Measurements from ENCODE around the gene AS3MT. TPM values are rescaled to one million over a fixed set of nuclear protein-coding genes. Genes with fewer than 3 reads are reported as not detected.

The AS3MT gene
- total RNA-seq, 2 donors from 2014 or later, result 10.2 to 20.9 TPM

- Mint-ChIP-seq H3K36me3 (ENCODE audit: low read depth) (peaks cover 12% of the 10 kb centered on the region), H3K9me3 (peaks cover 2% of the 10 kb centered on the region), H3K27ac (no peak overlapping the region), H3K27me3 (ENCODE audit: insufficient read depth) (no peaks in the 10 kb centered on the region), H3K4me1 (peaks cover 3% of the 10 kb centered on the region), H3K4me3 (no peak overlapping the region)
- no peak overlapping the region for H3K9ac ChIP-seq (ENCODE audit: extremely low read depth, low read length, poor library complexity, severe bottlenecking)
- no peaks in the 10 kb centered on the region for H3K9me3 ChIP-seq (ENCODE audit: control insufficient read depth, low read length)
- TF ChIP-seq, protein P1, sequence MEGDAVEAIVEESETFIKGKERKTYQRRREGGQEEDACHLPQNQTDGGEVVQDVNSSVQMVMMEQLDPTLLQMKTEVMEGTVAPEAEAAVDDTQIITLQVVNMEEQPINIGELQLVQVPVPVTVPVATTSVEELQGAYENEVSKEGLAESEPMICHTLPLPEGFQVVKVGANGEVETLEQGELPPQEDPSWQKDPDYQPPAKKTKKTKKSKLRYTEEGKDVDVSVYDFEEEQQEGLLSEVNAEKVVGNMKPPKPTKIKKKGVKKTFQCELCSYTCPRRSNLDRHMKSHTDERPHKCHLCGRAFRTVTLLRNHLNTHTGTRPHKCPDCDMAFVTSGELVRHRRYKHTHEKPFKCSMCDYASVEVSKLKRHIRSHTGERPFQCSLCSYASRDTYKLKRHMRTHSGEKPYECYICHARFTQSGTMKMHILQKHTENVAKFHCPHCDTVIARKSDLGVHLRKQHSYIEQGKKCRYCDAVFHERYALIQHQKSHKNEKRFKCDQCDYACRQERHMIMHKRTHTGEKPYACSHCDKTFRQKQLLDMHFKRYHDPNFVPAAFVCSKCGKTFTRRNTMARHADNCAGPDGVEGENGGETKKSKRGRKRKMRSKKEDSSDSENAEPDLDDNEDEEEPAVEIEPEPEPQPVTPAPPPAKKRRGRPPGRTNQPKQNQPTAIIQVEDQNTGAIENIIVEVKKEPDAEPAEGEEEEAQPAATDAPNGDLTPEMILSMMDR (conservative IDR thresholded peaks at IDR 0.05), result no peak
- H3K4me3 ChIP-seq (ENCODE audit: low read length), result no peak overlapping the region
- H3K4me1 ChIP-seq (ENCODE audit: control insufficient read depth, insufficient read depth, low read length), result no peaks in the 10 kb centered on the region
- 90 to 100% methylated on average over 3 to 4 of the region's 4 CpGs for WGBS, 2 experiments (ENCODE audit: insufficient coverage in 1 of 2, insufficient read length in 1 of 2)
- H3K27me3 ChIP-seq (ENCODE audit: control insufficient read depth, insufficient read depth, low read length, poor library complexity, severe bottlenecking), result no peaks in the 10 kb centered on the region
- no peaks in the 10 kb centered on the region for H3K36me3 ChIP-seq (ENCODE audit: control insufficient read depth, insufficient read depth, low read length)
- H3K27ac ChIP-seq (ENCODE audit: low read depth, low read length), result no peak overlapping the region
- DNase-seq, result no peak
Measured at GRCh38 chr10:102935505-102935904, 66.2 kb downstream of the AS3MT start.

DNA sequence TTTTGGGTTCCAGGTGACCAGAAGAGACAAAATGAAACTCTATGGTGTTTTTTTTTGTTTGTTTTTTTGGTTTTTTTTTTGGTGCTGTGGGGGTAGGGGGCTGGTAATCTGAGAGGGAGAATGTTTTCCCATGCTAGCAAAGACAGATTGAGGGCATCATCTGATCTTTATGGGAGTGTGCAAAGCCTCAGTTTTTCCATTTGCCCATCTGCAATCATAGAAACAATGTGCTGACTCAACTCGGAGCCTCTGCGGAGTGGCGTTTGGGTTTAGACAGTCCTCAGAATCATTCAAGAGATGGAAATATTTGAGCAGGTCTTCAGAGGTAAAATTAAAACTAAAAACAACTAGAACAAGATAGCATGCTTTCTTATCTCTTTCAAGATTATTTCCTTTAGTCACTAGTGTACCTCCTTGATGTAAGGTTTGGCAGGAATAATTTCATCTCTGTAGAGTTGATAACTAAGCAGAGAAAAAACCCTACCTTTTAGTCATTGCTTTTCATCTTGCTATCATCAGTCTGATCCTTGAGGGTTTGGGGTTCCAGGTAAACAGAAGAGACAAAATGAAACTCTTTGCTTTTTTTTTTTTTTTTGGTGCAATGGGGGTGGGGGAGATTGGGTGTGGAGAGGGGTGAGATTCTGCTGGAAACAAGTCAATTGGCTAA lies 66.8 kb downstream of the AS3MT start:
- Histone ChIP-seq H3K9ac (ENCODE audit: extremely low read depth, low read length, poor library complexity, severe bottlenecking) (no peak overlapping the region), H3K9me3 (ENCODE audit: control insufficient read depth, low read length) (no peaks in the 10 kb centered on the region), H3K36me3 (ENCODE audit: control insufficient read depth, insufficient read depth, low read length) (no peaks in the 10 kb centered on the region), H3K4me1 (ENCODE audit: control insufficient read depth, insufficient read depth, low read length) (no peaks in the 10 kb centered on the region), H3K27ac (ENCODE audit: low read depth, low read length) (no peak overlapping the region), H3K27me3 (ENCODE audit: control insufficient read depth, insufficient read depth, low read length, poor library complexity, severe bottlenecking) (no peaks in the 10 kb centered on the region), H3K4me3 (ENCODE audit: low read length) (no peak overlapping the region)
- Mint-ChIP-seq H3K27ac (no peak overlapping the region), H3K9me3 (peaks cover 2% of the 10 kb centered on the region), H3K36me3 (ENCODE audit: low read depth) (peaks cover 9% of the 10 kb centered on the region), H3K4me1 (peaks cover 3% of the 10 kb centered on the region), H3K27me3 (ENCODE audit: insufficient read depth) (no peaks in the 10 kb centered on the region), H3K4me3 (no peak overlapping the region)
- TF ChIP-seq, protein P1 (conservative IDR thresholded peaks at IDR 0.05), result no peak
- DNase-seq, result no peak
- 96 to 100% methylated on average over 3 of the region's 3 CpGs for WGBS, 2 experiments (ENCODE audit: insufficient coverage in 1 of 2, insufficient read length in 1 of 2)

- no peaks in the 10 kb centered on the region for H3K27me3 Mint-ChIP-seq (ENCODE audit: insufficient read depth)
- H3K27ac Mint-ChIP-seq, result no peak overlapping the region
- H3K4me1 Mint-ChIP-seq, result peaks cover 15% of the 10 kb centered on the region
- H3K9me3 Mint-ChIP-seq, result no peaks in the 10 kb centered on the region
- Histone ChIP-seq H3K4me3 (ENCODE audit: low read length) (no peak overlapping the region), H3K9ac (ENCODE audit: extremely low read depth, low read length, poor library complexity, severe bottlenecking) (no peak overlapping the region), H3K36me3 (ENCODE audit: control insufficient read depth, insufficient read depth, low read length) (no peaks in the 10 kb centered on the region), H3K4me1 (ENCODE audit: control insufficient read depth, insufficient read depth, low read length) (peaks cover 4% of the 10 kb centered on the region), H3K9me3 (ENCODE audit: control insufficient read depth, low read length) (no peaks in the 10 kb centered on the region), H3K27ac (ENCODE audit: low read depth, low read length) (no peak overlapping the region), H3K27me3 (ENCODE audit: control insufficient read depth, insufficient read depth, low read length, poor library complexity, severe bottlenecking) (no peaks in the 10 kb centered on the region)
- peaks cover 2% of the 10 kb centered on the region for H3K36me3 Mint-ChIP-seq (ENCODE audit: low read depth)
- WGBS, 2 experiments (ENCODE audit: insufficient coverage in 1 of 2, insufficient read length in 1 of 2), result 93 to 94% methylated on average over 3 of the region's 3 CpGs
- DNase-seq, result no peak
- H3K4me3 Mint-ChIP-seq, result no peak overlapping the region
- TF ChIP-seq, protein P1 (conservative IDR thresholded peaks at IDR 0.05), result no peak
Measured at GRCh38 chr10:102941401-102941800, 72.1 kb downstream of the AS3MT start.

Measured in endodermal cell (in vitro differentiated cells).